H1 (cell line): Measurements from ENCODE around the gene DLGAP3. TPM values are rescaled to one million over a fixed set of nuclear protein-coding genes. Genes with fewer than 3 reads are reported as not detected.

Experiments used
- CTCF ChIA-PET: fragments of 300-600 bp; sonication (Branson Sonifier 250); formaldehyde crosslinking; loops from one replicate; lab custom pipeline; 2021; ENCODE audit not compliant: partially characterized antibody; lab: Charles Lee
- POLR2A ChIA-PET: fragments of 300-600 bp; sonication (Branson Sonifier 250); formaldehyde crosslinking; loops from one replicate; lab custom pipeline; 2021; ENCODE audit warnings: inconsistent platforms; ENCODE audit not compliant: partially characterized antibody; lab: Charles Lee
- DNase-seq, 2 experiments: peaks; one replicate each; pipeline versions ENCODE4 v3.0.0 to v3.0.0-alpha.2; 2010 to 2022; ENCODE audit warnings: low spot score in 2 of 2, low read depth in 1 of 2, mixed read lengths in 1 of 2
- FAIRE-seq: peaks from 2 replicates; lab custom pipeline; 2011; peaks lifted over from hg19 to GRCh38; lab: Jason Lieb, UNC
- H2AFZ ChIP-seq: 2 replicates; pipeline ENCODE4 v1.8.1; 2012; ENCODE audit warnings: low read length, inconsistent platforms
- H2AK5ac ChIP-seq: 2 replicates; pipeline ENCODE4 v1.6.1; 2013; ENCODE audit warnings: low read depth, low read length
- H2BK120ac ChIP-seq: replicated peaks from 2 replicates; pipeline ENCODE3; 2013; ENCODE audit warnings: low read depth, low read length, inconsistent platforms
- H2BK12ac ChIP-seq: 2 replicates; pipeline ENCODE4 v1.6.1; 2013; ENCODE audit warnings: low read depth, low read length
- H2BK15ac ChIP-seq: 2 replicates; pipeline ENCODE4 v1.6.1; 2013; ENCODE audit warnings: low read length
- H2BK20ac ChIP-seq: 2 replicates; pipeline ENCODE4 v1.6.1; 2013; ENCODE audit warnings: low read length
- H2BK5ac ChIP-seq: 2 replicates; pipeline ENCODE4 v1.6.1; 2013; ENCODE audit warnings: low read depth, low read length
- H3K14ac ChIP-seq: 2 replicates; pipeline ENCODE4 v1.6.1; 2013; ENCODE audit warnings: inconsistent platforms; ENCODE audit not compliant: insufficient read length
- H3K18ac ChIP-seq: 2 replicates; pipeline ENCODE4 v1.6.1; 2013; ENCODE audit warnings: low read length; ENCODE audit errors: extremely low read depth
- H3K23ac ChIP-seq: 2 replicates; pipeline ENCODE4 v1.6.1; 2013; ENCODE audit warnings: inconsistent platforms; ENCODE audit not compliant: insufficient read length
- H3K23me2 ChIP-seq: 2 replicates; pipeline ENCODE4 v1.6.1; 2013; ENCODE audit warnings: low read depth, low read length
- H3K27ac ChIP-seq: 2 replicates; pipeline ENCODE4 v1.6.1; 2011; ENCODE audit warnings: low read depth, low read length, inconsistent platforms
- H3K27me3 ChIP-seq, 4 experiments: replicated peaks in 1 of 4; 1 replicate in 1 of 4; 2 replicates in 3 of 4; pipeline versions ENCODE4 v1.6.1 to v1.8.1; 2011 to 2013; ENCODE audit warnings: low read length in 3 of 4, mild to moderate bottlenecking in 3 of 4, inconsistent platforms in 2 of 4, mixed read lengths in 2 of 4, moderate library complexity in 1 of 4; ENCODE audit not compliant: control insufficient read depth in 3 of 4, insufficient read depth in 3 of 4; ENCODE audit errors: extremely low read depth in 1 of 4
- H3K36me3 ChIP-seq, 4 experiments: 2 replicates each; pipeline versions ENCODE4 v1.6.1 to v1.8.1; 2011 to 2013; ENCODE audit warnings: mild to moderate bottlenecking in 4 of 4, low read length in 3 of 4, moderate library complexity in 2 of 4, control low read depth in 1 of 4, inconsistent platforms in 1 of 4; ENCODE audit not compliant: insufficient read depth in 4 of 4, control insufficient read depth in 2 of 4
- H3K4ac ChIP-seq: replicated peaks from 2 replicates; pipeline ENCODE3; 2013; ENCODE audit warnings: low read length, low read depth, mixed read lengths, inconsistent platforms; ENCODE audit not compliant: insufficient read length
- H3K4me1 ChIP-seq, 4 experiments: replicated peaks in 1 of 4; 1 replicate in 1 of 4; 2 replicates in 3 of 4; pipeline versions ENCODE4 v1.6.1 to v1.8.1; 2011 to 2013; ENCODE audit warnings: low read length in 3 of 4, inconsistent platforms in 2 of 4, mixed read lengths in 1 of 4; ENCODE audit not compliant: insufficient read depth in 4 of 4, control insufficient read depth in 3 of 4
- H3K4me2 ChIP-seq, 2 experiments: 2 replicates each; pipeline versions ENCODE4 v1.6.1 to v1.8.1; 2011 to 2013; ENCODE audit warnings: low read depth in 2 of 2, low read length in 2 of 2, control low read depth in 1 of 2, inconsistent platforms in 1 of 2, mild to moderate bottlenecking in 1 of 2; ENCODE audit not compliant: insufficient read depth in 1 of 2
- H3K4me3 ChIP-seq, 4 experiments: fragments of 200-600, 300-600 bp in 1 of 4; sonication (generic), shearing (Covaris generic), sonication (Bioruptor Twin) in 1 of 4; 2 replicates each; pipeline versions ENCODE4 v1.5.1 to v1.8.1; 2011 to 2016; ENCODE audit warnings: low read length in 4 of 4, low read depth in 3 of 4, control low read depth in 2 of 4, inconsistent platforms in 2 of 4, mild to moderate bottlenecking in 2 of 4, mixed read lengths in 1 of 4, moderate library complexity in 1 of 4; ENCODE audit not compliant: insufficient read depth in 2 of 4; ENCODE audit errors: extremely low read depth in 1 of 4
- H3K56ac ChIP-seq: replicated peaks from 2 replicates; pipeline ENCODE3; 2013; ENCODE audit warnings: low read depth, mild to moderate bottlenecking, mixed read lengths, low read length, inconsistent platforms; ENCODE audit not compliant: insufficient read length
- H3K79me1 ChIP-seq: 2 replicates; pipeline ENCODE4 v1.6.1; 2013; ENCODE audit warnings: low read depth, low read length, control low read depth
- H3K79me2 ChIP-seq, 2 experiments: 2 replicates each; pipeline versions ENCODE4 v1.6.1 to v1.8.1; 2012 to 2013; ENCODE audit warnings: low read length in 2 of 2, mild to moderate bottlenecking in 2 of 2, inconsistent platforms in 1 of 2; ENCODE audit not compliant: insufficient read depth in 2 of 2, control insufficient read depth in 1 of 2
- H3K9ac ChIP-seq, 4 experiments: replicated peaks in 1 of 4; 1 replicate in 1 of 4; 2 replicates in 3 of 4; pipeline versions ENCODE4 v1.6.1 to v1.8.1; 2011 to 2013; ENCODE audit warnings: low read depth in 3 of 4, low read length in 3 of 4, control low read depth in 2 of 4, mild to moderate bottlenecking in 2 of 4, moderate library complexity in 2 of 4, inconsistent platforms in 1 of 4; ENCODE audit errors: extremely low read depth in 1 of 4
- H3K9me3 ChIP-seq, 2 experiments: 2 replicates each; pipeline versions ENCODE4 v1.6.1 to v1.8.1; 2012 to 2013; ENCODE audit warnings: mild to moderate bottlenecking in 2 of 2, moderate library complexity in 2 of 2, control low read depth in 1 of 2, inconsistent platforms in 1 of 2, low read depth in 1 of 2, low read length in 1 of 2, mixed read lengths in 1 of 2; ENCODE audit not compliant: insufficient read depth in 2 of 2
- H4K20me1 ChIP-seq, 2 experiments: replicated peaks in 1 of 2; 2 replicates each; pipeline versions ENCODE3 to v1.8.1; 2011 to 2013; ENCODE audit warnings: inconsistent platforms in 2 of 2, low read length in 2 of 2, mild to moderate bottlenecking in 1 of 2; ENCODE audit not compliant: insufficient read depth in 2 of 2, control insufficient read depth in 1 of 2
- H4K5ac ChIP-seq: 2 replicates; pipeline ENCODE4 v1.6.1; 2013; ENCODE audit warnings: low read length, low read depth, mixed read lengths, inconsistent platforms; ENCODE audit not compliant: insufficient read length
- H4K8ac ChIP-seq: 2 replicates; pipeline ENCODE4 v1.8.0; 2013; ENCODE audit warnings: mild to moderate bottlenecking, moderate library complexity, low read length, inconsistent platforms; ENCODE audit not compliant: insufficient read depth; ENCODE audit errors: extremely low read depth
- H4K91ac ChIP-seq: replicated peaks from 2 replicates; pipeline ENCODE3; 2013; ENCODE audit warnings: low read length, mixed read lengths, inconsistent platforms; ENCODE audit not compliant: insufficient read length
- JUND ChIP-seq: IDR thresholded peaks from 2 replicates; pipeline ENCODE4 v1.6.1; 2011; ENCODE audit warnings: mild to moderate bottlenecking, improper control_type of control experiment, low read length
- SAP30 ChIP-seq: fragments of 300-600 bp; sonication (generic); IDR thresholded peaks from 2 replicates; pipeline ENCODE4 v1.7.1; 2012; ENCODE audit warnings: low read length, moderate library complexity, mild to moderate bottlenecking, inconsistent platforms; ENCODE audit not compliant: insufficient read depth, insufficient replicate concordance
- SP2 ChIP-seq: IDR thresholded peaks from 2 replicates; pipeline ENCODE4 v1.6.1; 2012; ENCODE audit warnings: mild to moderate bottlenecking, low read length, inconsistent platforms
- ZNF274 ChIP-seq: IDR thresholded peaks from 2 replicates; pipeline ENCODE4 v1.7.0; 2012; ENCODE audit warnings: low read length, borderline replicate concordance; ENCODE audit errors: extremely low read depth
- WGBS, 2 experiments: shearing (Covaris generic) in 1 of 2; methylation state at CpG; one replicate each; pipeline versions ENCODE4 v1.1.6 to v1.1.7; 2013 to 2015; ENCODE audit warnings: low lambda C conversion rate in 2 of 2, mixed read lengths in 2 of 2, inconsistent platforms in 1 of 2, low coverage in 1 of 2, missing lambda C conversion rate in 1 of 2; ENCODE audit not compliant: insufficient replicate concordance in 2 of 2, insufficient coverage in 1 of 2, insufficient read length in 1 of 2; ENCODE audit errors: extremely low coverage in 1 of 2, missing lambda C conversion rate in 1 of 2; 5-methylcytosine and 5-hydroxymethylcytosine counted together
- polyA plus RNA-seq, 7 experiments: library from polyadenylated mRNA; depleted of rRNA in 3 of 7; stranded (reverse) in 5 of 7; unstranded in 2 of 7; fragments of >200 nt in 5 of 7; fragments of 200-250 nt in 2 of 7; gene quantifications; 1 replicate in 5 of 7; 2 replicates in 1 of 7; 4 replicates in 1 of 7; pipeline versions ENCODE4 v1.2.1 to v1.2.3, GENCODE V29; 2011 to 2013; ENCODE audit warnings: missing spikeins in 2 of 7, mixed read lengths in 2 of 7
- total RNA-seq: library from RNA; stranded (reverse); fragmentation: NEBNext Ultra II Directional; extraction: Animal tissue kit (Norgen Biotek cat#: 25700); gene quantifications from 2 replicates; pipeline ENCODE4 v1.2.1, GENCODE V29; 2021

Gene DLGAP3
- total and polyA plus RNA-seq, 2 of the 8 experiments (the other 6 are each of a cell fraction or from before 2014, with no cell fraction given): 3.8 to 13.2 TPM

- Histone ChIP-seq H3K4me1 (no peaks in the 10 kb centered on the region), H3K9ac (0 out of 7 replicates have a peak overlapping the region, but pooled peaks of 1 of the 4 experiments have one; percentile 7), H3K4me3 (no peak overlapping the region), H4K20me1 (peaks cover 0 to 1% of the 10 kb centered on the region in 2 experiments), H2AK5ac (no peak overlapping the region), H3K27me3 (no peaks in the 10 kb centered on the region; a peak in 1 of 7 replicates), H2BK12ac (no peak overlapping the region), H3K56ac (no peak overlapping the region), H3K4ac (no peak overlapping the region), H3K79me1 (no peaks in the 10 kb centered on the region), H4K91ac (no peak overlapping the region), H2BK20ac (no peak overlapping the region), H2BK15ac (no peak overlapping the region), H4K5ac (no peak overlapping the region), H3K23me2 (no peaks in the 10 kb centered on the region; the same call in 1 of the 2 replicates), H3K27ac (no peak overlapping the region), H3K23ac (no peak overlapping the region), H2BK5ac (no peak overlapping the region), H2AFZ (no peak overlapping the region), H3K18ac (no peak overlapping the region), H4K8ac (no peak overlapping the region), H3K36me3 (no peaks in the 10 kb centered on the region), H3K9me3 (no peaks in the 10 kb centered on the region), H3K79me2 (no peaks in the 10 kb centered on the region), H2BK120ac (no peak overlapping the region), H3K14ac (no peak overlapping the region), H3K4me2 (no peak overlapping the region)
- DNase-seq (no peak), FAIRE-seq (no peak)
- 91% methylated on average over 4 of the region's 4 CpGs; no CpG with 5 or more reads in 1 of the 2 experiments for WGBS, 2 experiments
- TF ChIP-seq ZNF274: no peak
- no peak for TF ChIP-seq SAP30
- TF ChIP-seq JUND: no peak
- no peak for TF ChIP-seq SP2
- POLR2A ChIA-PET: no interaction called here
- CTCF ChIA-PET: no interaction called here
These were observed 19.0 kb downstream of the DLGAP3 start for GRCh38 chr1:34910425-34910824.
